SH-SY5Y (cell line): ENCODE measurements around the gene ABLIM2.

Source experiments
- GATA2 ChIP-seq: IDR thresholded peaks from 2 replicates; pipeline ENCODE4 v1.6.1; 2011; ENCODE audit warnings: mild to moderate bottlenecking, low read depth, low read length
- GATA3 ChIP-seq: IDR thresholded peaks from 2 replicates; pipeline ENCODE4 v1.6.1; 2011; ENCODE audit warnings: low read depth, mild to moderate bottlenecking, low read length, moderate library complexity

DNA sequence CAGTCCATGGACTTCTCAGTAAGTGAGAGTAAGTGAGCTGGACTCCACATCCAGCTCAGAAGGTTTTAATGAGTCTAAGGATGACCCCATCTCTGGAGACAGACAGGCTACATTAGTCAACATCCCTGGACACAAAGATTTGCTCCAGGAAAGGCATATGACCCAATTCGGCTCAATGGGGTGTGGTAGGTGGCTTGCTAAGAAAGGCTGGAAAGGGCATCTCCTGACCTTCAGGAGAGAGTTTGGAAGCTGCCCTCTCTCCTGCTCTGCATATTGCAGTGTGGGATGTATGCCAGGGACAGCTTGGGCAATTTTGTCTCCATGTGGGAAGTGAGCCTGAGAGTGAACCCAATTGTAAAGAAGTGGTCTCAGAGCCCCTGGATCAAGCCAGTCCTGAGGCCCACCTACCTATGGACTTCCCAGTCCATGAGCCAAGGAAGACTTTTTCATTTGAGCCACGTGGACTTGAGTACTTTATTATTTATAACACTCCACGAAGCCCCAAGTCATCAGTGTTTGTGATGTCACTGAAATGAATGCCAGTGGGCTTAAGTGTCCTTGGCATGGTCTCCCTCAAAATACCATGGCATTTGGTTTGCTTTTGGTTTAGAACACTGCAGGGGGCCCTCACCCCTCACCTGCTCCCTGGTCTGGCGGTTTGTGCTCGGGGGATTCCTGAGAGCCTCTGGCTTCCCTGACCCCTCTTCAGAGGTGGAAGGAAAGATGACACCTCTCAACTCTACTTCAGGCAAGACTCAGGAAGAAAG, 10.4 kb upstream of the ABLIM2 start:
- TF ChIP-seq GATA3: no peak
- no peak for TF ChIP-seq GATA2
